NT2/D1 (cell line): ENCODE data around the gene CYP21A2.
"Not testable (repeated sequence)": the region's sequence is repeated elsewhere in the genome, so short reads cannot be mapped to it uniquely, and the experiment has no call there.

Experiments
- YY1 ChIP-seq: IDR thresholded peaks from 2 replicates; pipeline ENCODE4 v1.6.1; 2011; ENCODE audit not compliant: insufficient read length, insufficient read depth
- ZNF274 ChIP-seq: IDR thresholded peaks from 2 replicates; pipeline ENCODE4 v1.6.1; 2011; ENCODE audit warnings: mild to moderate bottlenecking, low read depth, low read length

DNA sequence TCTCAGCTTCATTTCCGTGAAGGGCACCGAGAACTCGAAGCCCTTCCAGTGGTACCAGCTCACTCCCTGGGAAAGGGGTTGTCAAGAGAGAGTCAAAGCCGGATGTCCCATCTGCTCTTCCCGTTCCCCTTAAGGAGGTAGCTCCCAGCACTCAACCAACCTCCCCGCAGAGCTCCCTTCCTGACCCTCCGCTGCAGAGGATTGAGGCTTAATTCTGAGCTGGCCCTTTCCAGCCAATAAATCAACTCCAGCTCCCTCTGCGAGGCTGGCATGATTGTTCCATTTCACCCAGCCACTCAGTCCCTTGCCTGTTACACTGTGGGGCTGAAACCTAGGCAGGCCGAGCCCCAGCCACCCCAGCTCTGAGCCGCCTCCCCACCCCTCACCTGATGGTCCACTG is 3.2 kb downstream of the CYP21A2 start:
- TF ChIP-seq YY1, ZNF274: not testable (repeated sequence)
